Activated CD4-positive, alpha-beta T cell treated with anti-CD3 and anti-CD28 coated beads, Interleukin-2, Interleukin-4, amounts not matched to agents 100 ng/mL and 50 ng/mL, durations not matched to agents 16 hours and 8 hours (primary cell): ENCODE measurements around the gene KAT8.

Experiments used
- DNase-seq: peaks from one replicate; pipeline ENCODE4 v3.0.0-alpha.2; 2020; ENCODE audit warnings: low spot score

The KAT8 gene

GRCh38 chr16:31117384-31118222 is at the start of gene KAT8:
TSS of gene KAT8 (plus strand) at chr16:31117664. CDS start at chr16:31117682, 18 bp downstream.
- peak; percentile 98 for DNase-seq

GRCh38 chr16:31071861-31072260 is 45.6 kb upstream of the KAT8 start:
- DNase-seq = no peak

GRCh38 chr16:31072540-31073141 is 44.8 kb upstream of the KAT8 start:
- peak; percentile 44 for DNase-seq

- peak; percentile 89 for DNase-seq
These were observed 44.1 kb upstream of the KAT8 start for GRCh38 chr16:31073142-31073969.

- DNase-seq = peak; percentile 99
These were observed 43.3 kb upstream of the KAT8 start, which contains the start of the genes ZNF646 and ZNF668 for GRCh38 chr16:31073970-31074813. TSS of gene ZNF646 (plus strand) at chr16:31074422. CDS start at chr16:31076325, 1,903 bp downstream. TSS of gene ZNF668 (minus strand) at chr16:31074240. CDS start at chr16:31064459, 9,781 bp downstream.

- DNase-seq = no peak
These were observed 42.7 kb upstream of the KAT8 start for GRCh38 chr16:31074814-31075183.

GRCh38 chr16:31076319-31076718 is 41.1 kb upstream of the KAT8 start:
- DNase-seq = no peak

- no peak for DNase-seq
These were observed 40.4 kb upstream of the KAT8 start for GRCh38 chr16:31077024-31077423.

- DNase-seq = no peak
These were observed 39.7 kb upstream of the KAT8 start for GRCh38 chr16:31077592-31078396.

- no peak for DNase-seq
These were observed 38.7 kb upstream of the KAT8 start for GRCh38 chr16:31078597-31079341.

GRCh38 chr16:31079342-31079944 is 38.0 kb upstream of the KAT8 start:
- DNase-seq = no peak

- no peak for DNase-seq
These were observed 37.3 kb upstream of the KAT8 start for GRCh38 chr16:31080035-31080629.

GRCh38 chr16:31080756-31081419 is 36.6 kb upstream of the KAT8 start:
- DNase-seq = no peak

- DNase-seq = no peak
These were observed 35.8 kb upstream of the KAT8 start for GRCh38 chr16:31081428-31082351.

GRCh38 chr16:31082368-31083045 is 35.0 kb upstream of the KAT8 start:
- no peak for DNase-seq

- no peak for DNase-seq
These were observed 34.4 kb upstream of the KAT8 start for GRCh38 chr16:31083081-31083480.

GRCh38 chr16:31083556-31083955 is 33.9 kb upstream of the KAT8 start:
- DNase-seq = no peak
